ENCODE measurements around the gene CASS4.

The CASS4 gene

DNA sequence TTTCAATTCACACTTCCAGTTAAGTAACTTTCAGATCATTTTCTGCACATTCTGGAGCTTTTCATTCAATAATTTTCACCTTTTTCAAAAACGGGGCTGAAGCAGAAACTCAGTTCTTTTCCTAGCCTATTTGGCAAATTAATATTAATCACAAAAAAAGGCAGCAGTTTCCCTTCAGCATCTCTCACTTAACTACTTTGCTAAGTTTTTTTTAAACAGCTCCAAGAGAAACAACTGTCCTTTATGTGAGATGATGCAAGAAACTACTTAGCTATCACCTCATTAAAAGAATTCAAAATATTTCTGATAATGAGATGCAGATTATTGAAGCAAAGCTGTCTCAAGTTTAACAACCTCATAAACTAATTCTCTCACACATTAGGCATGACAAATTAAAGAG lies 11.8 kb downstream of the CASS4 start:
- no peak for DNase-seq (ENCODE audit: low read depth in 2 of 2)

DNA sequence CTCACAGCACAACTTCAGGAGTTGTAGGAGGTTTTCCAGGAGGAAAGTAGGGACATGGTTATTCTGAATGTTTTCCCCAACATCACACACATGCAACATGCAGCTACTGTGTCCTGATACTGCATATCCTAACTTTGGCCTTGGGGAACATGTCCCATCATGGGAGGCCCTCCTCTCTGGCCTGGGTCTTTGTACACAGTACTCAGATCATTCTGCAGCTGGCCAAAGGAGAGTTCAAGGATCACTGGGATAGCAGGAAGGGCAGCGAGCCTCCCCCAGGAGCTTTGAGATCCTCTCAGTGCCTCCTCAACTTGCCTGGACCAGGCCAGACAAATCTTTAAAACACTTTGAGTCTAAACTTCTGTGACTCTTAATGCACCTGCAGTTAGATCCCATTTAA lies 12.9 kb downstream of the CASS4 start:
- no peak for DNase-seq (ENCODE audit: low read depth in 2 of 2)

DNA sequence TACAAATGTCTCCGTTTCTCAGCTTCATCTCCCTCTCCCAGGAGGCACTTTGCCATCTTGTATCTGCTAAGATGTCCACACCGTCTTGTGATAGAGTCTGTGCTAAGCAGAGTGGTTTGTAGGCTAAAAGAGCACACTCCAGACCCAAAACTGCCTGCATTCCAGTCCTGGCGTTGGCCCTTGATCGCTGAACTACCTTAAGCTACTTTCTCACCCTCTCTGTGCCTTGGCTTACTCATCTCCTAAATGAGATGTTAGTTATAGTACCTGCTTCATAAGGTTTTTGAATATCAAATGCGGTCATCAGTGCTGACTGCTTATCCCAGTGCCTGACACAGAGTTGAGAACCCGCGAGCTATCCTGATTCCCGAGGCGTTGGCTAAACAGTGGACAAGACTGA lies 14.0 kb downstream of the CASS4 start:
- DNase-seq (ENCODE audit: low read depth in 2 of 2) = no peak

DNA sequence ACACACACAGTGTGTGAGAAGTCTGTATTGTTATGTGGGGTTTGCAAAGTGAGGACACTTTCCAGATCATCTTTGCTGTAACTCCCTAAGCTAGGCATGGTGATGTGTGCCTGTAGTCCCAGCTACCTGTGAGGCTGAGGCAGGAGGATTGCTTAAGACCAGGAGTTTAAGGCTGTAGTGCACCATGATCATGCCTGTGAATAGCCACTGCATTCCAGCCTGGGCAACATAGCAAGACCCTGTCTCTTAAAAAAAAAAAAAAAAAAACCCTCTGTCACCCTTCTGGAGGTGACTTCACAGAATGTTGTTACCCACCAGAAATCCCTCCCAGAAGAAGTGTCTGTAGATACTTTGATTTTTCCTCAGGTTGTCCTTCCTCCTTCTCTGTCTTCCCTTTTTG lies 14.9 kb downstream of the CASS4 start:
- no peak for DNase-seq (ENCODE audit: low read depth in 2 of 2)

DNA sequence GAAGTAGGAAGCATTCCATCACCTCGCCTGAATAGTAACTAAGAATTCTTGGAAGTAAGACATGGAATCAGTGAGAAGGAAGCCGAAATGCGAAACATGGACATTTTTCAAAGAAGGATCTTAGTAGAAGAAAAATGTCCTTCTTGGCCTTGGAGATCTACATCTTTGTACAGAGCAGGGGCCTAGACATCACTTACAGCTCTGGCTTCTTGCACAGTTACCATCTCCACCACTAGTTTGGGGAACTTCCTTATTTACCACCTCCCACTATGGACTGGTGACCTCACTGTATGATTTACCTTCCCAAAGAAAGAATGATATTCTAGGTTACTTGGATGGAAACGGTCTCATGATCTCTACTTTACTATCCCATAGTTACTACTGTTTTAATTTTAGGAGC lies 15.7 kb downstream of the CASS4 start:
- DNase-seq (ENCODE audit: low read depth in 2 of 2) = no peak

DNA sequence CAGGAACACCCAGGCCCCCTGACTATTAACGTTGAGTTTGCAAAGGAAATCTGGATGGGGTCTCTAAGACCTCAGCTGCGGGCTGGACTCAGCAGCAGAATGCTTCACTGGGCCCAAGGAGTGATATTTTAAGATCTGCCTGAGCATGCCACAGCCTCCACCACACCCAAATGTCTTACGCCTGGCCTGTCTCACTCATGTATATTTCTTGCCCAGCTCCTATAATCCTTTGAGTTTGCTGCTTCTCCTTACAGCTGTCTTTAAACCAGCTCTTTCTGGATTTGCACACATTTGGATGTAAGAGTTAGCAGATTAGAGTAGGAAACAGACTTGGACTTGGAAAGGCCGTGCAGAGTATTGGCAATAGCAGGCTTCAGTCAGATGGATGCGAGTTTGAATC lies 16.4 kb downstream of the CASS4 start:
- no peak for DNase-seq (ENCODE audit: low read depth in 2 of 2)

DNA sequence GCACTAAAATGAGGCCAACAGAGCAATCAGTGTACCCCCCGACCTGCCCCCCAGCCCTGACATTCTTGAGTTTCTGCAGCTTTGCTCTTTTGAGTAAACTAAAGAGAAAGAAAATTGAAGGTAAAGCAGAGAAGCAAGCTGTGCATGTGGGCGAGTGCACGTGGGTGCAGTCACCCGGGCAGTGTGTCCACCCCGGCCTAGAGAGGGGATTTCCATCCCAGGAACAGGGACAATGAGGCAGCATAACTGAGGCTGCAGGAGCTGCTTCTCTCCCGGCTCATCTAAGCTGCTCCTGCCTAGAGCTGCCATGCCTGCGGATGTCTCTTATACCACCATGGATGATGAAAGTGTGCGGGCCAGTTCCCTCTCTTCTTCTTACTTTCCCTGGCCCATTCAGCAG lies 16.8 kb downstream of the CASS4 start:
- DNase-seq (ENCODE audit: low read depth in 2 of 2) = no peak

DNA sequence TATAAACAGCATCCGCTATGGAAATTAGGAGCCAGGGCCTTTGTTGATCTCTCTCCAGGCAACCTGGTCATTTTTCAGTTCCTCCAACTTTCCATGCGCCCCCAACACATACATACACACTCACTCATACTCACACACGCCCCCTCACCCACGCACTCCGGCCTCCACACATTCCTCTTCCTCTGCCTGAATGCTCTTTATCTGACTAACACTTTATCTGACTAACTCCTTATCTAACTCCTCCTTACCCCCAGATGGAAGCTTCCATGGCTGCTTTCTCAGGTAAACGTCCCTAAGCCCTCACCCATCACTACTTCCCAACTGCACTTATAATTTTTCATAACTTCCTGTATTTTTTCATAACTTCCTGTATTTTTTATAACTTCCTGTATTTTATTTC lies 17.4 kb downstream of the CASS4 start:
- DNase-seq (ENCODE audit: low read depth in 2 of 2) = peak; percentile 54 to 65

DNA sequence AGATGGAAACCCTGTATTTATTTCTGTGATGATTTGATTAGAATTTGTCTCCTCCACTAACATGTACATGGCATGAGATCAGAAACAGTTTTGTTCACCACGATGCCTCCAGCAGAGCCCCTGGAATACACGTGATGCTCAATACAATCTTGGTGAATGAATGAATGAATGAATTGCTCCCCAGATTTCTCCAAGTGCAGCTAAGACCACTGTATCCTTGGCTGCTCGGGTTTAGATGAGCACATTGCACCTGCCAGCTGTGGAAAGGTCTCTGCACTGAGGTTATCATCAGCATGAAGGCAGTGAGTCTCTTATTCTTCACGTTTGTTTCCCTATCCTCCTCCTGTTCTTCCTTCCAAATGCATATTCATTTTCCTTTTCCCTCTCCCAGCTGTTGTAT lies 17.9 kb downstream of the CASS4 start:
- no peak for DNase-seq (ENCODE audit: low read depth in 2 of 2)

DNA sequence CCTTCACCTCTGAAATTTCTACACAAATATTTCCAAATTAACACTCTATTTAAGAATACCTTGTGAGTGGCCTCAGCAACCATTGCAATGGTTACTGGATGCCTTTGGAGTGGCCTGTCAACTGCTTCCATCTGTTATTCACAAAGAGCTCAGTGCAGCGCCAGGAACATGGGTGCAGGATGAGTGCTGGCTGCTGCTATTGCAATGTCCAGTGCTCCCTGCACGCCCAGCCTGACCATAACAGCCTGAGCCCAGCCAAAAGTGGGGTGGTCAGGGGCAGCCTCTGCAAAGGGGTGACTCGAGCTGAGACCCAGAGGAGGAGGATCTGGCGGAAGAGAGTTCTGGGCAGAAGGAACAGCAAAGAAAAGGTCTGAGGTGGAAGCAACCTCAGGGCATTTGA lies 18.4 kb downstream of the CASS4 start:
- DNase-seq (ENCODE audit: low read depth in 2 of 2) = no peak

DNA sequence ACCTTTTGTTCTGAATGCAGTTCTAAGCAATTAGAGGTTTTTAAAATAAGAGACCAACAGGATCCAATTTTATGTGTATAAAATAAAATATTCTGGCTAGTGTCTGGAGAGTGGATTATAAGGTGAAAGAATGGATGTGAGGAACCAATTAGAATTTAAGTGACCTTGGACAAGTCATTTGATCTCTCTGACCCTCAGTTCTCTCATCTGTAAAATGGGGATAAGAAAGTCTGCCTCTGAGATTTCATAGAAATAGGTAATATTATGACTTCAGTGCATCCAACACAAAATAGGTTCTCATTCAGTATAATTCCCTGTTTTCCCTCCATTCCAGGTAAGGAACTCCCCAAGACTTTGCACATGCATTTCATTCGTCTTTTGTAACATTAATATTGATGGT lies 18.9 kb downstream of the CASS4 start:
- DNase-seq (ENCODE audit: low read depth in 2 of 2) = no peak

DNA sequence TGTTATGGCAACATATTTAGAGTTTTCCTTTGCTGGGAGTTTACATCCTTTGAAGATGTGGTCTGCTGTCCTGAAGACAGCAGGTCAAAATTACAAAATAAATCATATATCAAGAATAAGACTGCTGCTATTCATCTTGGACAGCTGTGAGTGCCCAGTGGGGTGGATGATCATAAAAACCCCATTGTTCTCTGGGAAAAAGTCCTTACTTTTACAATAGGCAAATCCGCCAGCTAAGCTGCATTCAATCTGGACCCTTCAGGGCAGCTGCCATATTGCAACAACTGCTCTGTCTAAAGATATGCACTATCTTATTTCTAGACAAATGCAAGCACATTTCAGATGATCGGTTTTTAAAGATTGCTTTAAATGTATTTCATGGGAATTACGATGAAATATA lies 19.4 kb downstream of the CASS4 start:
- no peak for DNase-seq (ENCODE audit: low read depth in 2 of 2)

DNA sequence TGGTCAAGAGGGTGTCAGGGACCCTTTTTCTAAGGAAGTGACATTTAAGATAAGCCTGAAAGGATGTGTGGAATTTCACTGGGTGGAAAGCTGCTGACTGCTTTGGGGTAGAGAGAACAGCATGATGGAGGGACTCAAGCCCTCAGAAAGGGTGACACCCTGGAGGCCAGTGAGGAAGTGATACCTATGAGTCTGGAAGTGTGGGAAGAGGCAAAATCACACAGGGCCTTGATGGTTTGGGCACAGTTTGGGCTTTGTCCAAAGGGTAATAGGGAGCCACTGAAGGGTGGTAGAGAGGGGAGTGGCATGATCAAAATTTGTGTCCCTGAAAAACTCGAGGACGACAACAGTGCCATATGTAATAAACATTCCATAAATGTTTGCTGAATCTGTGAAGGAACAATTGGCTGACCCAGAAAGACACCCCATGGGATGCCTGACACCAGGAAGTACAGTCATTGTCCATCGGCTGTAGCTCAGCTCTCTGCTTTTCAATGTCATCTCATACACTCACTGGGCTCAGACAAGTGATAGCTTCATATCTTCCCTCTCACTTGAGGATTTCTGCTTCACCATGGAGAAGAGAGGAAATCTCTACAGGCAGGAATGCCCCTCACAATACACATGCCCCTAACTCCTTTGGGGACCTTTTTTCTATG lies 21.3 kb downstream of the CASS4 start:
- no peak for DNase-seq (ENCODE audit: low read depth in 2 of 2)

DNA sequence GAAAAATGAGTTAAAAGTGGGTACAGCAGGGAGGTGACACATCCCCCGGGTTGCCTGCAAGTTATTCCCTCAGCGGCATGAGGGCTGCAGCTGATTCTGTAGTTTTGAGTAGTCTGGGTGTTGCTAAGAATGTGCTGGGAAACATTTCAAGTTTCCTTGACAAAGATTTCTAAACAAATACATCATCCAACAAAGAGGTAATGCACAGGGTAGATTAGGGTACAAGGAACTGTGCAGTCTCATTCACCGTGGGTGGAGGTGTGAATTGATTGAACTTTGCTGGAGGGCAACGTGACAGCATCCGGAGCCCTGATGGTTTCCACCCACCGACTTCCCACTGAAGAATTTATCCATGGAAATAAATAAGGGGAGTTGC lies 21.8 kb downstream of the CASS4 start:
- DNase-seq (ENCODE audit: low read depth in 2 of 2) = no peak

DNA sequence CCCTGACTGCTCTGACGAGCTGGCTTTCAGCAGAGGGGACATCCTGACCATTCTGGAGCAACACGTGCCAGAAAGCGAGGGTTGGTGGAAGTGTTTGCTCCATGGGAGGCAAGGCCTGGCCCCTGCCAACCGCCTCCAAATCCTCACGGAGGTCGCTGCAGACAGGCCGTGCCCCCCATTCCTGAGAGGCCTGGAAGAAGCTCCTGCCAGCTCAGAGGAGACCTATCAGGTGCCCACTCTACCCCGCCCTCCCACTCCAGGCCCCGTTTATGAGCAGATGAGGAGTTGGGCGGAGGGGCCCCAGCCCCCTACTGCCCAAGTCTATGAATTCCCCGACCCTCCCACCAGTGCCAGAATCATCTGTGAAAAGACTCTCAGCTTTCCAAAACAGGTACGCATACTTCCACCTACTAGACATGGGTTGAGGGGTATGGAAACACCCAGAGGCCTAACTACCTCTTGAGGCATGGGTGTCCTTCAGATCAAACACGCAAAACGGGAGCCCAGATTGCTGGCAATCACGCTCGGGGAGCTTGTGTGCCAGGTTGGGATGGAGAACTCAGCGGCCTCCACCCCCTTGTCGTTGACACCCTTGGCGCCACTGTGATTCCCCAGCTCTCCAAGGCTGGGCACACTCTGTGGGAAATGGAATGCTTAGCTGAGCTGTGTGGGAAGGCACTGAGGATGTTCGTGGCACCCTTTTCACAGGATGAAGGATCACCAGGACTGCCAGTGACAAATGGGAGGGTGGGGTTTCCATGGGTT lies 25.3 kb downstream of the CASS4 start:
- no peak for DNase-seq (ENCODE audit: low read depth in 2 of 2)

DNA sequence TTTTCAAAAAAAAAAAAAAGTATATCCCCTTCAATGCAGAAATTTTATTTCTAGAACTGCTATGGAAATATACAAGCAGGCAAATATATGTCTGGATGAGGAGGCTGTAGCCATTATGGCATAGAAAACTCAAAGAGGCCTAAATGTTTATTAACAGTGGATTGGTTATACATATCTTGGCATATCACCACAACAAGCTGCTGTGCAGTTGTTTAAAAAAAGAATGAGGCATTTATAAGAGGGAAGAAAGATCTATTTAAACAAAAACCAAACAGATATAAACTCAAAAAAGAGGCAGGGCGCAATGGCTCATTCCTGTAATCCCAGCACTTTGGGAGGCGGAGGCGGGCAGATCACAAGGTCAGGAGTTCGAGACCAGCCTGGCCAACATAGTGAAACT lies 26.2 kb downstream of the CASS4 start:
- no peak for DNase-seq (ENCODE audit: low read depth in 2 of 2)

DNA sequence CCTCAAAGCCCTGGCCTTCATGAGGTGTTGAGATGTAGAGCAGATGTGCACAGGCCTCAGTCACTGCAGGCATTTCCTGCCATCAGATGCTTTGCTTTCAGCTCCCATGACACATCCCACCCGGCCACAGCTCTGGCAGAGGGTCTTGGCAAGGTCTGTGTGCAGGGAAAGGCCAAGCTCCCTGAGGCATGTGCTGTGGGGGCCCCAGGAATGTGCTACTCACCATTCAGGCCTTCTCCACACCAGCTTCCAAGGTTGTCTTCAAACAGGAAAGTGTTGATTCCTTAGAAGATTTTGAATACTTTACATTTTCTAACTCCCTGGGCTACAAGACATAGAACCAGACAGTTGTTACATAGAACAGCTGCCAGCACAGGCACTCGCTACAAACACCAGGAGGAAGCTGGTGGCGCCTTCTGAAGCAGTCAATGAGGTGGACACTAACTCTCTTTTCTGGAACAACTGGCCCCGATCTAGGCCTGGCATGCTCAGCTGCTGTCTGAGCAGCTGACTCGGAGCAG lies 27.8 kb downstream of the CASS4 start:
- DNase-seq (ENCODE audit: low read depth in 2 of 2) = no peak

DNA sequence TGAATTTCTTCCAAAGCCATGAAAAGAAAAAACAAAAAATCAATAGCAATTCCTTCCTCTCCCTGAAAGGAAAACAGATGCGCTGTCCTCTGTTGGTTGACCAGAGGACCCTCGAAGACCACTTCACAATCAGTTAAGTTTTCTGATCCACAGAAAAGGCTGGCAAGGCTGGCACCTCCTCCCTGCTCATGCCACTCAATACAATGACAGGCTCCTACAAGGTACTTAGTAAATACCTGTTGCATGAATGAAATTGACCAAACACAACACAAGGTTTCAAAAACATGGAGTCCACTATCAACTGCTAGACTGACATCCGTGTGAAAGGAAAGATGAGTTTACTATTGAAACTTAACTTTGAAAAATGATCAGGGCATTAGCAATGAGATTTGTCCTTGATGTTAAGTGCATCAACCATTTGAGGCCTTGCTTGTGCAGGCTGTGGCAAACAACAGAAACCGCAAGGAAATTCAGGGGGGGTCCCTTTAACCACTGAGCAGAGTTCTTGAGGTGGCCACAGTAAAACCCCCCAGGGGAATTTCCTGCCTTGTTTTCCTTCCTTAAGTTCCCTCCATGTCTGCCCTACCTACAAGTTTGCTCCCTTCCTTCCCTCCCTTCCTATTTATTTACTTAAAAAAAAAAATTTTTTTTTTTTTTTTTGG lies 28.4 kb downstream of the CASS4 start:
- peak; percentile 55 to 59 for DNase-seq (ENCODE audit: low read depth in 2 of 2)

DNA sequence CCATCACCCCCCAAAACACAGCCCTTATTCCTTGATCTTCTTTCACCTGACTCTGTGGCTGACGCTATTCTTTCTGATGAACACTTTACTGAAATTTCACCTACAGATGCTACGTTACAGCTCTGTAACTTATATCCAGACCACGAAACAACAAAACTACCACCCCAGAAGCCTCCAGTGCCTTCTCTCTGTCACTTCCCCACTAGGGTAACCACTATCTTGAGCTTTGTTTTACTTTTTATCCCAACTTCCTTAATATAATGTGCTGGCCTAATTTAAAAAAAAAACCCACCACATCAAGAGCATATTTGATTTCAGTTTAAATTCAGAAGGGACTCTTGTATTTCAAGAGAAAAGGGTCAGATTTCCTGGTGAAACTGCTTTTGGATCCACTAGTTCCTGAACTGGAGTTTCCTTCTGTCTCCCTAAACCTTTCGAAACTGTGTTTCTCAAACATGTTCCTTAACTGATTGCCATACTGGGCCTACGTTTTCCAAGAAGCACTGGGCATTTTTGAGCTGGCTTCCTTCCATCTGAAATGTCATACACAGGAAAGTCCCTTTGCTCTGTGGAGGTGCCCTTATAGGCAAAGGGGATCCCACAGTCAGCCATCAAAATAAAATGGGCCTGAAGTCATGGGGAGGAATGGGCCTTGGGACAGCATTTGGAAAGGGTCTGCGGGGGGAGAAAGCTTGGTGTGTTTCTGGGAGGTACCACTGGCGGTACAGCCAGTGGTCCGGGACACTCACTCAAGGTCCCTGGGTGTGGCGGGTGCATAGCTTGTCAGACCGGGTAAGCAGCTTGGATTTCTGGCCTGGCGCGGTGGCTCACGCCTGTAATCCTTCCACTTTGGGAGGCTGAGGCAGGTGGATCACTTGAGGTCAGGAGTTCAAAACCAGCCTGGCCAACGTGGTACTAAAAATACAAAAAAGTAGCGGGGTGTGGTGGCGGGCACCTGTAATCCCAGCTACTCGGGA lies 30.6 kb downstream of the CASS4 start:
- no peak for DNase-seq (ENCODE audit: low read depth in 2 of 2)

DNA sequence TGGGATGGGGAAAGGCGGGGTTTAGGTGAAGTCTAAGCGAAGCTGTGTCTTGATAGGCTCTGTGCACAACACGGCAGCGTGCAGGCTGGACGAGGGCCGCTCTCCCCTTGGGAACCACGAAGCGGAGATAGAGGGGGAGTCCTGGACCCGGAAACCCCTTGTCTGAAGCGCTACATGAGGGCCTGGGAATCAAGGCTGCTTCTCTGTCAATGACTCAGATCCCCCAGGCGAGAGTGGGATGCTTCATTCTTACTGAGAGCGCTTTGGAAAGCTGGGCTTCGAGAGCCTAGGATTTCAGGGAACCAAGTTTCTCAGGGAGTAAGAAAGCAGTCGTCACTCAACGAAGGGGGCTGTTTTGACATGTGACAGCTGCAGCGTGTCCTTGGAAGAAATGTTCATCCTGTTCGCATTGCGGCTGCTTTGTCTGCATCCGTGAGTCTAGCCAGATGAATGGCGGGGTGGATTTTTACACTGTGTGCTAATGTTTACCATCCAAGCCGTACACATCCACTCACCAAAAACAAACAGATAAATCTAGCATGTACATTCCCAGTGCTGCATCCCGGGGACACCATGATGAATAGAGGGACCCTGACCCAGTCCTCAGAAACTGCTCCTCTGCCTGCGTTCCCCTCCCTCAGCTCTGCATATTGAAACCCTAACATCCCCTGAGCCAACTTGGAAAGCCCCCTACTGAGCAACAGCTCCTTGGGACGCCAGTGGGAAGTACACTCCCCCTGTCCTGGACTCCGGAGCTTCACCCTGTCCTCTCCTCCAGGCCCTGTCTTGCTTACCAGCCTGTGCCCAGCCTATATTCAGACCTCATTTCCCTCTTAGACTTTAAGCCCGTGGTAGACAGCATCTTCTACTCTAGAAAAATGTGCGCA lies 31.8 kb downstream of the CASS4 start:
- DNase-seq (ENCODE audit: low read depth in 2 of 2) = no peak

DNA sequence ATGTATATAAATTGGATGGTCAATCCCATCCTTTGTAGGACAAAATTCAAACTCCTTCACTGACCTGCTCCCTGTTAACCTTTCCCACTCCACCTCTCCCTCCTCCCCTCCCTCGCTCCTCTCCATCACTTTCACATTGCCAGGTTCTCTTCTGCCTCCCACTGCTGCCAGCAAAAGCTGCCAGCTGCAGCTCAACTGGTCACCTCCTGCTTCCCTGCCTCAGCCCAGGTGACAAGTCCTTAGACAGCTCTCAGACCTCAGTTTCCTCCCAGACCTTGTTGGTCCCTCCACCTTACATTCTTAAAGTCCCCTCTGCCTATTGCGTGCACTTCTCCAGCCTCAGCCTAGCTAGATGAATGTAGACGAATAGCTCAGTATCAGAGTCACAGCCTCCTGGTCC lies 33.1 kb downstream of the CASS4 start:
- no peak for DNase-seq (ENCODE audit: low read depth in 2 of 2)
